SKM-1 treated with dmso at 0.1 percent for 144 hours (cell line): ENCODE results near the gene TBC1D16.
"Not testable (repeated sequence)": the region's sequence is repeated elsewhere in the genome, so short reads cannot be mapped to it uniquely, and the experiment has no call there.

Experiments
- DNase-seq: peaks from one replicate; lab custom pipeline; 2025; ENCODE audit not compliant: unreplicated experiment; lab: John Stamatoyannopoulos, UW

TBC1D16 gene

GRCh38 chr17:79977708-79978547 lies 57.7 kb downstream of the TBC1D16 start:
- no peak for DNase-seq

GRCh38 chr17:79977161-79977631 lies 58.5 kb downstream of the TBC1D16 start:
- no peak for DNase-seq

GRCh38 chr17:79976451-79976850 lies 59.2 kb downstream of the TBC1D16 start:
- DNase-seq, result no peak

- no peak for DNase-seq
These were observed 60.1 kb downstream of the TBC1D16 start for GRCh38 chr17:79975498-79976134.

- DNase-seq, result peak; percentile 2
These were observed 60.8 kb downstream of the TBC1D16 start for GRCh38 chr17:79974566-79975497.

- DNase-seq, result no peak
These were observed 64.0 kb downstream of the TBC1D16 start for GRCh38 chr17:79971651-79972050.

- DNase-seq, result peak; percentile 37
These were observed 65.0 kb downstream of the TBC1D16 start for GRCh38 chr17:79970576-79971068.

GRCh38 chr17:79969906-79970305 lies 65.8 kb downstream of the TBC1D16 start:
- DNase-seq, result no peak

GRCh38 chr17:79968116-79968515 lies 67.6 kb downstream of the TBC1D16 start:
- no peak for DNase-seq

GRCh38 chr17:79966681-79967080 lies 69.0 kb downstream of the TBC1D16 start:
- no peak for DNase-seq

GRCh38 chr17:79965806-79966205 lies 69.9 kb downstream of the TBC1D16 start:
- no peak for DNase-seq

GRCh38 chr17:79962467-79962866 lies 73.2 kb downstream of the TBC1D16 start:
- not testable (repeated sequence) for DNase-seq

GRCh38 chr17:79961567-79961966 lies 74.1 kb downstream of the TBC1D16 start:
- not testable (repeated sequence) for DNase-seq

GRCh38 chr17:79960788-79961522 lies 74.7 kb downstream of the TBC1D16 start:
- no peak for DNase-seq

- DNase-seq, result no peak
These were observed 76.6 kb downstream of the TBC1D16 start for GRCh38 chr17:79959042-79959441.

- DNase-seq, result no peak
These were observed 78.8 kb downstream of the TBC1D16 start for GRCh38 chr17:79956853-79957252.

- DNase-seq, result not testable (repeated sequence)
These were observed 79.3 kb downstream of the TBC1D16 start for GRCh38 chr17:79956441-79956735.

- no peak for DNase-seq
These were observed 79.8 kb downstream of the TBC1D16 start for GRCh38 chr17:79955691-79956440.

- no peak for DNase-seq
These were observed 80.5 kb downstream of the TBC1D16 start for GRCh38 chr17:79955167-79955549.
